ENCODE measurements around the gene GALNT16.

The GALNT16 gene

GRCh38 chr14:69398818-69399210 lies 138.9 kb downstream of the GALNT16 start:
- no peak for DNase-seq
- no peak for TF ChIP-seq CTCF (IDR thresholded peaks at IDR 0.05; ENCODE audit: low read length)
- no peak for TF ChIP-seq EZH2phosphoT487 (IDR thresholded peaks at IDR 0.05; ENCODE audit: low read length)
- no peak for TF ChIP-seq EZH2 (optimal IDR thresholded peaks at IDR 0.05; ENCODE audit: low read depth, low read length)
- Histone ChIP-seq H3F3A (ENCODE audit: insufficient read depth, low read length) (no peaks in the 10 kb centered on the region), H3K4me1 (ENCODE audit: low read length) (peaks cover 11% of the 10 kb centered on the region; the same call in 1 of the 2 replicates), H3K4me3 (ENCODE audit: low read length) (peak overlapping the region; percentile 86), H3K9me2 (replicated peaks; ENCODE audit: insufficient read depth, low read length) (no peaks in the 10 kb centered on the region), H3K36me3 (replicated peaks; ENCODE audit: insufficient read depth, low read length) (no peaks in the 10 kb centered on the region), H4K20me1 (ENCODE audit: insufficient read depth, low read length) (no peaks in the 10 kb centered on the region; the same call in 1 of the 2 replicates), H2AFZ (ENCODE audit: low read length) (peak overlapping the region; percentile 77; the same call in 1 of the 2 replicates), H3K9me3 (replicated peaks; ENCODE audit: insufficient read depth, low read length) (no peaks in the 10 kb centered on the region), H3K27me3 (replicated peaks; ENCODE audit: insufficient read depth, low read length) (no peaks in the 10 kb centered on the region), H3K79me2 (ENCODE audit: low read length) (peaks cover 92% of the 10 kb centered on the region), H3K4me2 (ENCODE audit: low read depth, low read length) (peak overlapping the region; percentile 72; the same call in 1 of the 2 replicates), H3K27ac (ENCODE audit: low read length) (peak overlapping the region; percentile 78; the same call in 1 of the 2 replicates), H3K9ac (ENCODE audit: low read length) (peak overlapping the region; percentile 94)

GRCh38 chr14:69399750-69400149 lies 139.8 kb downstream of the GALNT16 start:
- Histone ChIP-seq H3K27ac (ENCODE audit: low read length) (no peak overlapping the region), H4K20me1 (ENCODE audit: insufficient read depth, low read length) (no peaks in the 10 kb centered on the region; the same call in 1 of the 2 replicates), H3K27me3 (replicated peaks; ENCODE audit: insufficient read depth, low read length) (no peaks in the 10 kb centered on the region), H3K9me2 (replicated peaks; ENCODE audit: insufficient read depth, low read length) (no peaks in the 10 kb centered on the region), H2AFZ (ENCODE audit: low read length) (no peak overlapping the region), H3K9ac (ENCODE audit: low read length) (no peak overlapping the region), H3K4me3 (ENCODE audit: low read length) (peak overlapping the region; percentile 86), H3K79me2 (ENCODE audit: low read length) (peaks cover 92% of the 10 kb centered on the region), H3F3A (ENCODE audit: insufficient read depth, low read length) (no peaks in the 10 kb centered on the region), H3K4me1 (ENCODE audit: low read length) (peaks cover 11% of the 10 kb centered on the region; the same call in 1 of the 2 replicates), H3K36me3 (replicated peaks; ENCODE audit: insufficient read depth, low read length) (no peaks in the 10 kb centered on the region), H3K9me3 (replicated peaks; ENCODE audit: insufficient read depth, low read length) (no peaks in the 10 kb centered on the region), H3K4me2 (ENCODE audit: low read depth, low read length) (peak overlapping the region; percentile 72; the same call in 1 of the 2 replicates)
- TF ChIP-seq EZH2 (optimal IDR thresholded peaks at IDR 0.05; ENCODE audit: low read depth, low read length) (no peak), CTCF (IDR thresholded peaks at IDR 0.05; ENCODE audit: low read length) (no peak), EZH2phosphoT487 (IDR thresholded peaks at IDR 0.05; ENCODE audit: low read length) (no peak)
- DNase-seq: no peak

GRCh38 chr14:69400154-69400553 lies 140.2 kb downstream of the GALNT16 start:
- H3K4me3 ChIP-seq (ENCODE audit: low read length): peak overlapping the region; percentile 86
- H3K79me2 ChIP-seq (ENCODE audit: low read length): peaks cover 92% of the 10 kb centered on the region
- H3K9ac ChIP-seq (ENCODE audit: low read length): no peak overlapping the region
- H3F3A ChIP-seq (ENCODE audit: insufficient read depth, low read length): no peaks in the 10 kb centered on the region
- no peak overlapping the region for H3K27ac ChIP-seq (ENCODE audit: low read length)
- H3K4me2 ChIP-seq (ENCODE audit: low read depth, low read length): peak overlapping the region; percentile 72; the same call in 1 of the 2 replicates
- no peaks in the 10 kb centered on the region for H3K27me3 ChIP-seq (replicated peaks; ENCODE audit: insufficient read depth, low read length)
- no peak overlapping the region for H2AFZ ChIP-seq (ENCODE audit: low read length)
- no peak for DNase-seq
- H3K36me3 ChIP-seq (replicated peaks; ENCODE audit: insufficient read depth, low read length): no peaks in the 10 kb centered on the region
- H3K4me1 ChIP-seq (ENCODE audit: low read length): peaks cover 11% of the 10 kb centered on the region; the same call in 1 of the 2 replicates
- no peaks in the 10 kb centered on the region for H3K9me2 ChIP-seq (replicated peaks; ENCODE audit: insufficient read depth, low read length)
- no peak for TF ChIP-seq EZH2phosphoT487 (IDR thresholded peaks at IDR 0.05; ENCODE audit: low read length)
- TF ChIP-seq CTCF (IDR thresholded peaks at IDR 0.05; ENCODE audit: low read length): no peak
- no peak for TF ChIP-seq EZH2 (optimal IDR thresholded peaks at IDR 0.05; ENCODE audit: low read depth, low read length)
- H3K9me3 ChIP-seq (replicated peaks; ENCODE audit: insufficient read depth, low read length): no peaks in the 10 kb centered on the region
- H4K20me1 ChIP-seq (ENCODE audit: insufficient read depth, low read length): no peaks in the 10 kb centered on the region; the same call in 1 of the 2 replicates

All from MM.1S (cell line).